ENCODE results near the gene NFATC1.

Gene NFATC1

DNA sequence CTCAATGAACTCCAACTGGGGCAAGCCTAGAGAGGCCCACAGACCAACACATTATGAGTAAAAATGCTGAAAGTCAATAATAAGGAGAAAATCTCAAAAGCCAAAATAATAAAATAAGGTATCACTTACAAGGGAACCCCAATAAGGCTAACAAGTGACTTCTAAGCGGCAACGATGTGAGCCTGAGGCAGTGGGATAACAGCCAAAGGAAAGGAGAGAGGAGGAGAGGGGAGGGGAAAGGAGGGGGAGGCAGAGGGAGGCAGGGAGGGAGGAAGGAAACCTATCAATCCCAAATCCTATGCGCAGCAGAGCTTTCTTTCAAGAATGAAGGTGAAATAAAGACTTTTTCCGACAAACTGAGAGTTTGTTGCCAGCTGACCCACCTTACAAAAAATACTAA is 6.0 kb upstream of the NFATC1 start:
- no peak for DNase-seq (ENCODE audit: low read depth in 2 of 2)

DNA sequence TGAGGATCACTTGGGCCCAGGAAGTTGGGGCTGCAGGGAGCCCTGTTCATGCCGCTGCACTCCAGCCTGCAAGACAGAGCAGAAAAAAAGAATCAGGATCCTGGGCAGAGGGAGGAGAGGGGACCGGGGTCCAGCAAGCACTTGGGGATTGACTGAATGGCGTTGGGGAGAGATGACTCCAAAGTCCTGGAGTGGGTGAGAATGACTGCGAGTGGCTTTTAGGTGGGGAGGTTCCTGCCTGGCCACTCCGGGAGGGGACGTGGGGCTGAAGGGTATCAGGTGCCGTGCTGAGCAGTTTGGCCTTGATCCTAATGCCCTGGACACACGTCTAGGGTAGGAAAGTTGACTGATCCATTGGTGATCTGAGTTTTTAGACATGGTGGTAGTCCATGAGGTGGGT is 3.5 kb upstream of the NFATC1 start:
- no peak for DNase-seq (ENCODE audit: low read depth in 2 of 2)

DNA sequence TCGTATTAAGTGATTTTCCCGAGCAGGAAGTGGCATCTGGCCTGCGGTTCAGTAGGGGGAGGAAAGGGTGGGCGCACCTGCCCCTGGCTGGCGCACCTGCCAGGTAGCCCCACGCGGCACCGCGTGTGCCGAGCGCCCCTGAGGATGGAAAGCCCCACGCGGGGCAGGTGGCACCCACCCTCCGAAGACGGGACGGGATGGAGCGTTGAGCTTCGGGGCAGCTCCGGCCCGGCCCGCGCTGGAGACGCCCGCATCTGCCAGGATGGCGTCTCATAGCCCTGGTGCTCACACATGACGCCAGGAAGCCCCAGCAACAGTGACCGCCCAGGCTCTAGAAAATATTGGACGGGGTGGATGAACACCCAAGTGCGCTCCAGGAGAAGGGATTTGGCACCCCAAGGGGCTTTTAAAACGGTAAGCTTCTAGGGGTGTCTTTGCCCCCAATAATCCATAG is 2.5 kb upstream of the NFATC1 start:
- no peak for DNase-seq (ENCODE audit: low read depth in 2 of 2)

DNA sequence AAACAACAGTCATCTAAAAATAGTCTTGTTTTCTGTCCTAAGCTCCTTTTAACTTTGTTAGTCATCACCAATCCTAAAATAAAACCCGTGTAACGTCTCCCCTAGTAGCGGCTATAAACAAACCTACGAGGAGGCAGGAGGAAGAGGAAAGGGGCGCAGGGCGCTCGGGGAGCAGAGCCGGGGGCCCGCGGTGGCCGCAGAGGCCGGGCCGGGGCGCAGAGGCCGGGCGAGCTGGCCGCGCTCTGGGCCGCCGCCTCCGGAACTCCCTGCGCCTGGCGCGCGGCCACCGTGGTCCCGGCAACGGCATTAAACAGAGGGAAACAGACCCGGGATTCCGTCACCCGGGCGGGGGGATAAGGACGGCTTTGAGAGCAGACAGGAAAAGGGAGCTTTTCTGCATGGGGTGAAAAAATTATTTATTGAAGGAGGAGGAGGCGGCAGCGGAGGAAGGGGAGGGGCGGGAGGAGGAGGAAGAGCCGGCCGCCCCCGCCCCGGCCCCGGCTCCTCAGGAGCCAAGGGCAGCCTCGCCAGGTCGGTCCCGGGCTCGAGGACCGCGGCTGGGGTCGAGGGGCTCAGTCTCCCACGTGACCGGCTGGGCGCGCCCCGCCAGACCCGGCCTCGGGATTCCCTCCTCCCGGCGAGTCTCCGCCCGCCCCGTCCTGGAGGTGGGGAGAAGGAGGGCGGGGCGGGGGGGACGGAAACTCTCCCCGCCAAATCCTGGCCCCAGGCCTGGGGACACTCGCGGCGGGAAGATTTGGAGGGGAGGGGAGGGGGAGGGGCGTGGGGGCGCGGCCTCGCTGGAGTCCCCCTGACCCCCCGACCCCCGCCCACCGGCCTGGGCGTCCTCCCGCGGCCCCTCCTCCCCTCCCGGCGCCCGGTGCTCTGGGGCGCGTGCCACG is 1.8 kb upstream of the NFATC1 start:
- no peak for DNase-seq (ENCODE audit: low read depth in 2 of 2)

DNA sequence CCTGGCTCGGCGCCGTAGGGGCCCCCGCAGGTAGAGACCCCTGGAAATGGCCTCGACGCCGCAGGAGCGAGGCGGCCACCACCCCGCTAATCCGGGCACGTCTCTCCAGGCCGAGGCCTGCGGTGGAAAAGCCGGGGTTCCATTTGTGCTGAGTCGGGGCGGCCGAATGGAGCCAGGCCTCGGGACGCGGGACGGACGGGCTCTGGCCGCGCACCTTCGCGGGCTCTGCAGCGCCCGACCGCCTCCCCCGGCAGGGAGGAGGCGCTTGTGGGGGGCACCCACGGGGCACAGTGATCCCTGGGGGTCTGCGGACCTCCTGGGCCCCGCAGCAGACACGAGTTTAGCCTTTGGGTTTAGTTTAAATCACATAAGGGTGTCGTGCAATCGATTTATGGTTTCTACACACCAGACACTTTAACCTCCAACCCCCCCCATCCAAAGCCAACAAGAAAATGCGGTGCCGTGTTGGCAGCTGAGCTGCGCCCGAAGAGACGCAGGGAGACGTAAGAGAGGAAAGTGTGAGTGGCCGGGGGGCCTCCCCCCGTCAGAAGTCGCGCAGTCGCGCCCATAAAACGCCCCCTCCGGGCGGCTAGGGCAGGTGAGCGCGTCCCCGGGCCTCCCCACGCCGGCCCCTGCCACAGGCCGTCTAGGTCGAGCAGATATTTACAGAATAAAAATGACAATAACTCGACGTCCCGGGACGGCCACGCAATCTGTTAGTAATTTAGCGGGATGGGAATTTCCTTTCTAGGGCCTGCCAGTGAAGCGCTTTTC is 1.0 kb upstream of the NFATC1 start:
- DNase-seq (ENCODE audit: low read depth in 2 of 2) = peak; percentile 41 to 53

DNA sequence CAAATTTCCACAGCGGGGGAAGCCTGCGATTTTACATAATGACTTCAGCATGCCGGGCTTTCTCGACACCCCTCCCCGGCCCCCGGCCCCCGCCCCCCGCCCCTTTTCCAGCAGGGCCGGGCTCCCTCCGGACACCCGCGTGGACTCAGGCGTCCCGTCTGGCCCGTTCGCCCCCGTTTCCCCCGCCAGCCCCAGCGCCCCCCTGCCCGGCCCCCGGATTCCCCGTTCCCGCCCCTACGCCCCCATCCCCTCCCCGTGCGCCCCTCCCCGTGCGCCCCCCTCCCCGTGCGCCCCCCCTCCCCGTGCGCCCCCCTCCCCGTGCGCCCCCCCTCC is 456 bp upstream of the NFATC1 start:
- no peak for DNase-seq (ENCODE audit: low read depth in 2 of 2)

DNA sequence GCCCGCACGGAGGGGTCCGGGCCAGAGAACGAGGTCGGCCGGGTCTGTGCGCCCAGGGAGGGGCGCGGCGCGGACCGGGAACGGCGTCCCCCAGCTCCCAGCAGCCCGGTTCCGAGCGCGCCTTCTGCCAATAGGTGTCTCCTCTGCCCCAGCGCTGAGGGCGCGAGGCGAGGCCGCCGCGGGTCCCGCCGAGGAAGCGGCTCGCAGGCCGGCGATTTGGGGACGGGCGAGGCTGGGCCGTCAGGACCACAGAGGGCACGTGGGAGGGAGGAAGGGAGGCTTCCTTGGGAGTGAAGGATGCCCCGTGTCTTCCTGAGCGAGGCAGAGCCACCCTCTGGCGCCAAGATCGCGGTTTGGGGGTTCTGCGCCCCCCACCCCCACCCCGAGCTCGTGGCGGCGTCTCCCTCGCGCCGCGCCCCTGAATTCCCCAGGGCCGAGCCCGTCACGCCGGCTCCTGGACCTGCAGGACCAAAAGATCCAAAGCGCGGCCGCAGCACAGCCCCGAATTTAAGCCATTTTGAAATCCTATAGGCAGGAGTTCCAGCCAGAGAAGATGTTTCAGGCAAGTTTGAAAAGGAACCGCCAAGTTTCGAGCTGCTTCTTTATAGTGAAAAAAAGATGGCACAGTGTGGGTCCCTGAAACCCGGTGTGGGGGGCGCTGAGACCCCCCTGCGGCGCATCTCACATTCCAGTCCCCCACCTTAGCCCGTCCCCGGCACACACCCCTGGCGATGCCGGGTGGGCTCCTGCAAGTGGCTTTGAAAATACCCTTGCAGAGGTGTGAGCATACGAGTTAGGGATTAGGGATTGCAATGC is 909 bp downstream of the NFATC1 start:
- no peak for DNase-seq (ENCODE audit: low read depth in 2 of 2)

DNA sequence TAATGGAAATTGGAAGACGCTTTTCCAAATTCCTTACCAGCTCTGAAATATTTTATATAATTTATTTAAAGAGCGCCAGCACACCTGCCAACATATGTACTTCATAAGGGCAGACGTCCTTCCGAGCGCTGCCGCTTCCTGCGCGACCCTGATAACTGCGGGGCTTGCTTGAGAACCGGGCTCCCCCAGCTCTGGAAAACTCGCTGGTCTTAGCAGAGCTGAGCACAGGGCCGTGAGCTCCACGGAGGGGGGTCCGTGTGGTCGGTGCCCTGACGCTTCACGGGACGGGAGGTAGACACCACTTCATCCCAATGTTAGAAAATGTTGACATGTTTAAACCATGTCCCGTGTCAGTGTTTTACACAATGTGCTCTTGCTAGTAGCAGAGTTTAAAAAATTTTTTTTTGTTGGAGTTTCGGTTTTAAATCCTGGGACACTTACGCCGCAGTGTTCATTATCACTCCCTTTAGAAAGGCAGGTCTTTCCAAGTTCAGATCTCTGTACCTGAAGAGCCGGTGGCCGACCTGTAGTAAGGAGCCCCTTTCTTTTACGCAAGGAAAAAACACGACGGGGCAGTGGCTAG is 1.6 kb downstream of the NFATC1 start:
- no peak for DNase-seq (ENCODE audit: low read depth in 2 of 2)

DNA sequence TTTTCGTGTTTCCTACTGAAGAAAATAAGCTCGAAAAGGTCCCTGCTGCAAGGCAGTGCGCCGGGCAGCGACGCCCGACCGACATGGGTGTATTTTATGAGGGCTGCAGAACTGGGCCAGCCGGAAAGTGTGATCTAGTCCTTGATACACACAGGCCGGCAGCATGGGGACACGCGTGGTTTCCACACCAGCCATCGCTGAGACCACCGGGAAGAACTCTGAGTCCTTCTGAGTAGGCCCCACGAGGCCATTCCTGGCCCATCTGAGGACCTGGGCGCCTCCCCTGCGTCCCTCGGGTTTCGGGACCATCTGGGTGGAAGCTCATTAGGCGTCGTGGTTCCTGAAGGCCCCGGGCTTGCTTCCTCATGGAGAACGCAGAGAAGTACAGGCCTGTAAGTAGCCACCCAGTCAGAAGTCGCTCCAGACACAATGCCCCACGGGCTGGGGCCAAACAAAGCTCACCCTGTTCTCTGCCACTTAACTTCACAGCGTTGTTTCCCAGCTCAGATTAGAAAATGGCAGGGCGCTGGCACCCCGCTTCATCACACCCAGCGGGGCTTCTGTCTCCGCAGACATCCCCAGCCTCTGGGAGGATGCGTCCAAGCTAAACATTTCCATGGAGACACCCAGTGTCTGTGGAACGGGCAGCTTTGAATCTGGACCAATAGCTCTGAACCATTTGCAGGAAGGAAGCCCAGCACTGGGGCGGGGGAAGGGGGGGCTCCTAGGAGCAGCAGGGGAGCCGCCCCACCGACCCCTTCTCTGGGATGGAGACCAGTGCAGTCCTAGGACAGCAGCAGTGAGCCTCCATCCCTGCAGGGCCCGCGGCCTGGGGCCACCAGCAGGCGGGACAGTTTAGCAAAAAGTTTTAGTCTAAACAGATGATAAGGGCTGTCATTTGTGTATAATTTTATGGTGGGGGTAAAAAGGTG is 2.4 kb downstream of the NFATC1 start:
- no peak for DNase-seq (ENCODE audit: low read depth in 2 of 2)

DNA sequence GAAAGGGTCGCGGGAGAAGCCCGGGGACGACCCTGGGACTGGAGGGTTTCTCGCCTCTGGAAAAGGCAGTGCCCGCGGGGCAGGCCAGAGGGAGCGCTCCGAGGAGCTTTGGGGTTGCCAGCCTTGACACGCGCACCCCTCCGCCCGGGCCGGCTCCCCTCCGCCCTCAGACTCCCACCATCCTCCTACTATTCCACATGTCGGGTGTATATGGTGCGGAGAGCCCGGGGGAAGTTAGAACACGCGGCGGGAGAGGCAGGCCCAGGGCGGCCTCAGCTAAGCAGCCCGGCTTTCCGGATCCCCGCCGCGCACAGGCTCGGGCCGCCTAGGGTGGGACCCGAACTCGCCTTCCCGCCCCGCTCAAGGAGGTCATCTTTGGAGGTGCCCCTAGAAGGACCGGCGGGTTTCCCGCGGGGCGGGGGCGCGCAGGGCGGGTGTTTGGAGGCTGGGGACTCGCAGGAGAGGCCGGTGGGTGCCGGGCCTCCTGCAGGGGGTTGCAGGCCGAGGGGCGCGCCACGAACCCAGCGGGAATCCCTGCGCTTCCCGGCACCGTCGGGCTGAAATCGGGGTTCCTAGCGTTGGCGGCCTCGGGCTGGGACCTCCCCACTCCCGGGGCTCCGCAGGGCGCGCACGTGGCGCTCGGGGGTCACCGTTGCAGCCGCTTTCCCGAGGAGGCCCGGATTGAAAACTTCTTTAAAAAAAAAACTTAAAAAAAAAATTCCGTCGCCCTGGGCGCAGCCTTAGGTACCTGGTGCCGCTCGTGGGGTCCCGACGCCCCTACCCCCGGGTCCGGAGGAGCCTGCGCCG is 3.7 kb downstream of the NFATC1 start:
- DNase-seq (ENCODE audit: low read depth in 2 of 2) = no peak

DNA sequence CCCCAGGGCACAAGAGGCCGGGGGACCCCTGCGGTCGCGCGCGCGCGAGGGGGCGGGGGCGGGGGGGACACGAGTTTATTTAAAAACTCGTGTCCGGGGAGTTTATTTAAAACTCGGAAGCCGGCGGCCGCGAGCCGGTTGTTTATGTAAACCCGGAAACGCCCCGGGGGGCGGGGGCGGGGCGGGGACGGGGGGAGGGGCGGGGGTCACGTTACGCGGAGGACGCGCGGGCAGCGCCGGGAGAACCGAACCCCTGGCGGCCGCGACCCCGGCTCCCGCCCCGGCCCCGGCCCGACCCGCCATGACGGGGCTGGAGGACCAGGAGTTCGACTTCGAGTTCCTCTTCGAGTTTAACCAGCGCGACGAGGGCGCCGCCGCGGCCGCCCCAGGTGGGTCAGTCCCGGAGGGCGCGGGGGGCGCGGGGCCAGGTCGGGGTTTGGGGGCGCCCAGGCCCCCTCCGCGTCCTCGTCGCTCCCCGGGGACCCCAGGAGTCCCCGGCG is 4.4 kb downstream of the NFATC1 start:
- peak; percentile 45 to 58 for DNase-seq (ENCODE audit: low read depth in 2 of 2)

DNA sequence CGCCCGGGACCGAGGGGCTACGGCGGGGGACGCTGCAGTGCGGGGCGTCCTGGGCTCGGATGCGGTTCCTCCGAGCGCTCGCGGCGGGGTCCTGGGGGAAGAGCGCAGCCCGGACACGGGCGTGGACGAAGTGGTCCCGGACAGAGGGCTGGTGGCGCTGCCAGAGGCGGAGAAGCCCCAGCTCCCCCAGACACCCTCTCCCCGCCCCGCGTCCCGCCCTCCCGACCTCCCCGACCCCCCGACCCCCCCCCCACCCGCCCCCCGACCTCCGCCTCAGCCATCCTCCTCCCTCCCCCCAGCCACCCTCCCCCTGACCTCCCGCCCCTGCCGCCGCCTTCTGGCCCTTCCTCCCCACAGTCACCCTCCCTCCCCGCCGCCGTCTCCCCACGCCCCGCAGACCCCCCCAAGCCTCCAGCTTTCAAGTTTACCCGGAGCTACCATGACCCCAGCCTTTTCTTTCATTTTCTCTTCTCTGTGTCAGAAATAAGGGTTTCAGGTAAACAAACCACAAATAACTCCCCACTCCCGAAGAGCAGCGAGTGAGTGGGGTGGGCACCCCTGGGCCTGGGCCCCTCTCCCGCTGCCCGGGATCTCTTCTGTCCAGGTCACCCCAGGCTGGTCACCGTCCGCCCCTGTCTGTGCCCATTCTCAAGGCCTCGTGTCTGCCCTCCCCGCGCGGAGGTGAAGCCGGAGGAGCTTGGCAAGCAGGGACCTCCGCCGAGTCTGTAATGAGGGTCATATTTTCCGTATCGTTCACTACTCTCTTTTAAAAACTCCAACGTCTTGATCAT is 5.1 kb downstream of the NFATC1 start:
- no peak for DNase-seq (ENCODE audit: low read depth in 2 of 2)

DNA sequence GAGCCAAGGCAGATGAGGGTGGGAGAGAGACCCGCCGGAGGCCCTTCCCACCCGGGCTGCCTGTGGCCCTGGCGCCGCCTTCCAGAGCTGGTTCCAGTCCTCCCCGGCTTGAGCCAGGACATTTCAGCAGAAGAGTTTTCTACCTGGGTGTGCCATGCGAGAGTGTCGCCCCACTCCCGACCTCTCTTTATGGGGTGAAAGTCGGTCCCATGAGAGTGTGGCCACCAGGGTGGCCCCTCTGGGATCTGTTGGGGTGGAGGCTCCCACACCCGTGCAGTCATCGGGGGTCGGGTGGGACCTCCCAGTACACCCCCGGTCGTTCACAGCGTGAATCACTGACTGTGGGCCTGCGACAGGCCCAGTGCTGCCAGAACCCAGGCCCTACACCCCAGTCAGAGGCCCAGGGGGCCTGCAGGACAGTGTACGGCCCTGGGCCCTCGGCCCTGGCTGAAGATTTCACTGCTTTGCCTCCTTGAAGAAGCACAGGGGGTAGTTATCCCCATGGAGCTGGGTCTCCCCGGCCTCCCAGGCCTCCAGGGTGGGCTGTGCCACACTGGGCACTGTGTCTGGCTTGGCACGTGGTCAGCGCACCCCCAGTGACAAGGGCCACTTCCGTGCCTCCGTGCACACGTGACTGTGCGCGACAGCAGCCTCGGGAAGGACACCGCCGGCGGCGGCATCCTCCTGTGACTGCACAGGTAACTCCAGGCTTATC is 5.9 kb downstream of the NFATC1 start:
- no peak for DNase-seq (ENCODE audit: low read depth in 2 of 2)

DNA sequence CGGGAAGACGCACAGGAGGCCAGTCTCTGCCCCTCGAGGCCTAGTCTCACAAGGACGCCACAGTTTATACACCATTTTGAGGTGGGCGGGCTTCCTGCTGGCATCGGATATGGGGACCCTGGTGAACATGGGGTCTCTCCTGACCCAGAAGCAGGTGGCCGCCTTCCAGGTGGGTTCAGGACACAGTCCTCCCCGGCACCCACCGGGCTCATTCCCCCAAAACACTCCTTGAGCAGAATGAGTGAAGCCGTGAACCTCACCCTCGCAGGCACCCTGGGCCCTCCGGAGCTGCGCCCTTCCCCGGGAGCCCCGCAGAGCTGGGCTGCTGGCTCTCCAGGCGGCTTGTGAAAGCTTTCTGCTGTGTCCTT is 6.5 kb downstream of the NFATC1 start:
- no peak for DNase-seq (ENCODE audit: low read depth in 2 of 2)

DNA sequence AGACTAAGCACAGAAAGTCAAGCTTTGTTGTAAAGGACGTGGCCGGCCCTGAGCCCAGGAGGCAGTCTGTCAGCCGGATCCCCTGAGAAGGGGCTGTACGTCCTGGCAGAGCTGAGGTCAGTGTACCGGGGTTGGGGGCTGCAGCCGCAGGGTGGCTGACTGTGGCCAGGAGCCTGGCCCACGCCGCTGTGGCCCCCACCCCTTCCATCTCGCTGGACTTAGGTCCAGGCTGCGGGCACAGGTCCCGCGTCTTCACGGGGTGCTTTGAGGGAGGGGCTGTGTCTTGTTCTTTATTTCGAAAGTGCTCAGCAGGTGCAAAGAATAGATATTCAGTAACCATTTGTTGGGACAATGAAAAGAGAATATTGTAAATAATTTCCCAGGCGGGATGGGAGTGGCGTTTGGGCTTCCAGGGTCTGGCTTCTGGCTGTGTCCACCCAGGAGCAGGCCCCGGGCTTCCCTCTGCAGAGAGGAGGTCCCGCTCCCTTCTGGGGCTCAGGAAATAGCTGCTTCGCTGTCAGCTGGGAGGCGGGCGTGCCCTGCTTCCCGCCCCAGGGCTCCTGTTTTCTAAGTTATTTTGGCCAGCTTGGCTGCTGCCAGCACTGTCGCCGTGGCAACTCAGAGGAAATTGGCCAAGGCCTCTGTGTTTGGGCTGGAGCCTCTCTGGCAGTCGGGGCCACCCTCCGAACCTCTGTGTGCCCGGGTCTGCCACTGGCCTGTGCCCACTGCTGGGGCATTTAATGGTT is 7.4 kb downstream of the NFATC1 start:
- DNase-seq (ENCODE audit: low read depth in 2 of 2) = no peak

DNA sequence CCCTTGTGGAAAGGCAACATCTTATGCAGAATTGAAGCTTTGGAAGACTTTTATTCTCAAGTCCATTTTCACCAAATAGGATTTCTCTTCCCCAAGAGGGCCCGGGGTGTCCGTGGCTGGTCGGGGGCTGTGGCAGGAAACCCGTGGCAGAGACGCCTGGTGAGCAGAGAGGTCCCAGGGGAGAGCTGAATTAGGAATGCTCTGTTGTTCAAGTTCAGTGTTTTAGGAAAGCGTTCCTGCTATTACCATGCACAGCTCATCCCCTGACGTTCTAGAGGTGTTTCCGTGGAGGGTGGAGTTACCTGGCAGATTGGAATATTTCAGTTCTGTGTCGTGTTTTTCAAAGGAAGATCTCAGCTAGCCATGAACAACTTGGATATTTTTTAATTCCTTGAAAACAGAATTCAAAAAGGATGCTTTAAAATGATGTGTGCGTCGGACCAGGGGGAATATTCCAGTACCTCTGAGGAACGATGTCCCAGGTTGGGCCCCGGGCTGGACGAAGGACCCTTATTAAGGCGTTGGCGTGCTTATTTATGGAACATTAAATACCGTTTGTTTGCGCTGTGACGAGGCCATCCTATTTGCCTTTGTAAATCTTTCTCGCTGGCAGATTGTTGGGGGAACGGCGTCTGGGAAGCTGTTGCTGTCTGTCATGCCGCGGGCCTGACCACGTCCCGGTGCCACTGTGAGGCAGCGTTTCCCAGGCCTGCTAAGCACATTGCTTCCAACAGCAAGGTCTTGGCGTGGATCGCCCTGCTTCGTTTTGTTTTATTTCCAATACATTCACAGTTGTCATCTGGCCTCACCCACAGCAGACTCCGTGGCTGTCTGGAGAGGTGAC is 8.2 kb downstream of the NFATC1 start:
- DNase-seq (ENCODE audit: low read depth in 2 of 2) = no peak

DNA sequence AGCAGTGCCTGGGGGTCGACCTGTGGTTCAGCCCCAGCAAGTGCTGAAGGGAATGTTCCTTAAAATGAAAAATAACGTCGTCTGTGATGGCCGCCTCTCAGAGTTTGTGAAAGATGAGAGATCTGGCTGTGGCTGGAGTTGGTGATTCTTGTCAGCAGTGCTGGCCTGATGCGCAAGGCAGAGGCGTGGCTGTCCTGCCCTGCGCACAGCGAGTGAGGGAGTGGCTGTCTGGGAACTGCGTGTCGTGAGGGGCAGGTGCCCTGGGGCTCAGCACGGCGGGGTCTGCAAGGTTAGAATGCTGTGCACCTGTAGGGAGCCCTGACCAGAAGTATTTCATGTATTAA is 8.8 kb downstream of the NFATC1 start:
- no peak for DNase-seq (ENCODE audit: low read depth in 2 of 2)
